ENCODE measurements around the gene TDRD12.
"Not testable (repeated sequence)": the region's sequence is repeated elsewhere in the genome, so short reads cannot be mapped to it uniquely, and the experiment has no call there.

TDRD12 gene

DNA sequence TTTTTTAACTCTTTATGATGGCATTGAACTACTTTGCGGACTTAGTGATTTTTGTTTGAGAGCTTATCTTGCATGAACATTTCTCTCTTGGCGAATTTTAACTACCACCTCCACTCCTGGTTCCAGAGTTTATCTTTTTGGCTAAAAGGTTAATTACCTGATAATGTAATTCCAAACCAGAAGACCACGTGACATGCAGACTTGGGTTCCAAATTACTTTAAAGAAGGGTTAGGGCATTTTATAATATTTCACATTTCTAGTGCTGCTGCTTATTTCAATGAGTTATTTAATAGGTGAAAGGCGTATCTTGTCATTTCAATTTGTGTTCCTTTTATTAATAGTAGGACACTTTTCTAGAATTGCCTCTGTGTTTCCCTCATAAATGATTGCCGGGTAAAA lies 52.0 kb downstream of the TDRD12 start:
- Histone ChIP-seq H3K27me3 (peaks cover 11% of the 10 kb centered on the region), H3K27ac (no peak overlapping the region), H3K4me1 (ENCODE audit: control insufficient read depth in 1 of 2, insufficient read depth in 1 of 2, low read depth in 1 of 2, low read length in 1 of 2) (no peaks in the 10 kb centered on the region), H3K4me3 (ENCODE audit: low read depth in 1 of 2, low read length in 1 of 2) (no peak overlapping the region), H3K9me3 (no peaks in the 10 kb centered on the region), H3K36me3 (no peaks in the 10 kb centered on the region)
- TF ChIP-seq, protein P1, sequence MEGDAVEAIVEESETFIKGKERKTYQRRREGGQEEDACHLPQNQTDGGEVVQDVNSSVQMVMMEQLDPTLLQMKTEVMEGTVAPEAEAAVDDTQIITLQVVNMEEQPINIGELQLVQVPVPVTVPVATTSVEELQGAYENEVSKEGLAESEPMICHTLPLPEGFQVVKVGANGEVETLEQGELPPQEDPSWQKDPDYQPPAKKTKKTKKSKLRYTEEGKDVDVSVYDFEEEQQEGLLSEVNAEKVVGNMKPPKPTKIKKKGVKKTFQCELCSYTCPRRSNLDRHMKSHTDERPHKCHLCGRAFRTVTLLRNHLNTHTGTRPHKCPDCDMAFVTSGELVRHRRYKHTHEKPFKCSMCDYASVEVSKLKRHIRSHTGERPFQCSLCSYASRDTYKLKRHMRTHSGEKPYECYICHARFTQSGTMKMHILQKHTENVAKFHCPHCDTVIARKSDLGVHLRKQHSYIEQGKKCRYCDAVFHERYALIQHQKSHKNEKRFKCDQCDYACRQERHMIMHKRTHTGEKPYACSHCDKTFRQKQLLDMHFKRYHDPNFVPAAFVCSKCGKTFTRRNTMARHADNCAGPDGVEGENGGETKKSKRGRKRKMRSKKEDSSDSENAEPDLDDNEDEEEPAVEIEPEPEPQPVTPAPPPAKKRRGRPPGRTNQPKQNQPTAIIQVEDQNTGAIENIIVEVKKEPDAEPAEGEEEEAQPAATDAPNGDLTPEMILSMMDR (IDR thresholded peaks at IDR 0.05), result no peak

DNA sequence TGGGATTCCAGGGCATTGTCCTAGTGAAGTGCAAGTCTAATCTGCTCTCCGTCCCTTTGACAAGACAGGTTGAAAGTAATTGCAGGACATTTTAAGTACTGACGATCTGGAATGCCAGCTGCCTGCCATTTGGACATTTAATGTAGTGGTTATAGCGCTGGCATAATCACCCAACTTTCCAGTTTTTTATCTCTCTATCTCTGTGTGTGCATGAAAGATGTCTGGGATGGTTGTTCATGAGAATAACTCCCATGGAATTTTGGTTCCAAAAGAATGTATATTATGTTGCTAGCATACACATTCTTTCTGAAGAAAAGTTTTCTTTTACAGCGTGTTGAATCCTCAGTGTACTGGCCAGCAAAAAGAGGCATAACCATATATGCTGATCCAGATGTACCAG lies 53.6 kb downstream of the TDRD12 start:
- TF ChIP-seq, protein P1 (IDR thresholded peaks at IDR 0.05), result no peak
- no peaks in the 10 kb centered on the region for H3K36me3 ChIP-seq
- no peaks in the 10 kb centered on the region for H3K9me3 ChIP-seq
- H3K4me1 ChIP-seq (ENCODE audit: control insufficient read depth in 1 of 2, insufficient read depth in 1 of 2, low read depth in 1 of 2, low read length in 1 of 2), result no peaks in the 10 kb centered on the region
- no peak overlapping the region for H3K27ac ChIP-seq
- peaks cover 11% of the 10 kb centered on the region for H3K27me3 ChIP-seq
- H3K4me3 ChIP-seq (ENCODE audit: low read depth in 1 of 2, low read length in 1 of 2), result no peak overlapping the region

DNA sequence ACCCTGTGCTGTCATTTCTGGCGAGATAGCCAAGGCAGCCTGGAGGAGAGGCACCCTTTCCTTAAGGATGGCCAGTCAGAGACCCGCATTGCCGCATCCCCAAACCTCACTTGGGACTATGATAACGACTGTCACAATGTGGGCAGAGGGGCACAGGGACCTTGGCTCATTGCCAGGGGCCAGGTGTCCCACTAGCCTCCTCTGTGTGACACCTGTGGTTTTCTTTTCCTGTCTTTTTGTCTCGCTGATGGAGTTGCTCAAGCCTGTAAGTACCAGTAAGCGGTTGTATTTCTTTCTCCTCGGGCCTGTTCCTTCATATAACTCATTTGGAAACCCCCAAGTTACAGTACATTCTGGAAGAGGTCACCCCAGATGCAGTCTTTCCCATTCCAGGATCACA lies 59.5 kb downstream of the TDRD12 start:
- no peaks in the 10 kb centered on the region for H3K9me3 ChIP-seq
- TF ChIP-seq, protein P1 (IDR thresholded peaks at IDR 0.05), result no peak
- H3K27ac ChIP-seq, result no peak overlapping the region
- no peaks in the 10 kb centered on the region for H3K4me1 ChIP-seq (ENCODE audit: control insufficient read depth in 1 of 2, insufficient read depth in 1 of 2, low read depth in 1 of 2, low read length in 1 of 2)
- no peak overlapping the region for H3K4me3 ChIP-seq (ENCODE audit: low read depth in 1 of 2, low read length in 1 of 2)
- no peaks in the 10 kb centered on the region for H3K27me3 ChIP-seq
- no peaks in the 10 kb centered on the region for H3K36me3 ChIP-seq

DNA sequence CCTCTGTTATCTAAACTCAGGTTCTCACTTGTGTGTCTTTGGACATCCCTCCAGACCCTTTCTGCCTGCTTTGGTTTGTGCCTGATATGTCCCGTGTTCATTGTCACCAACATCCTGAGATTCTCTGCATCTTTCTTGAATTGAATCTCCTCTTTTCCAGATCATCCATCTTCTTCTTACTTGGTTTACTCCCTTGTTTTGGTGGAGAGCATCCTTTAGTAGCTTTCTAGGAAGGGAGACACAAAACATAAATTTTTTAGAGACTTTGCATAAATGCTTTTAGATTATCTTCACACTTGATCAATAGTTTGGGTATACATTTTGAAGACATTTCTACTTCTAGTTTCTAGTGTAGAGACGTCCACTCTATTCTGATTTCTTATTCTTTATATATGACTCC lies 61.7 kb downstream of the TDRD12 start:
- H3K27me3 ChIP-seq, result no peaks in the 10 kb centered on the region
- no peak overlapping the region for H3K4me3 ChIP-seq (ENCODE audit: low read depth in 1 of 2, low read length in 1 of 2)
- H3K4me1 ChIP-seq (ENCODE audit: control insufficient read depth in 1 of 2, insufficient read depth in 1 of 2, low read depth in 1 of 2, low read length in 1 of 2), result no peaks in the 10 kb centered on the region
- H3K27ac ChIP-seq, result no peak overlapping the region
- H3K9me3 ChIP-seq, result no peaks in the 10 kb centered on the region
- H3K36me3 ChIP-seq, result no peaks in the 10 kb centered on the region
- TF ChIP-seq, protein P1 (IDR thresholded peaks at IDR 0.05), result no peak

DNA sequence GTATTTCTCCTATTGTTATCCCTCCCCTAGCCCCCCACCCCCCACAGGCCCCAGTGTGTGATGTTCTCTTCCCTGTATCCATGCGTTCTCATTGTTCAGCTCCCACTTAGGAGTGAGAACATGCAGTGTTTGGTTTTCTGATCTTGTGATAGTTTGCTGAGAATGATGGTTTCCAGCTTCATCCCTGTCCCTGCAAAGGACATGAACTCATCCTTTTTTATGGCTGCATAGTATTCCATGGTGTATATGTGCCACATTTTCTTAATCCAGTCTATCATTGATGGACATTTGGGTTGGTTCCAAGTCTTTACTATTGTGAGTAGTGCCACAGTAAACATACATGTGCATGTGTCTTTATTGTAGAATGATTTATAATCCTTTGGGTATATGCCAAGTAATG lies 62.5 kb downstream of the TDRD12 start:
- not testable (repeated sequence) for H3K27me3 ChIP-seq; H3K27ac ChIP-seq; H3K4me3 ChIP-seq (ENCODE audit: low read depth in 1 of 2, low read length in 1 of 2); H3K4me1 ChIP-seq (ENCODE audit: control insufficient read depth in 1 of 2, insufficient read depth in 1 of 2, low read depth in 1 of 2, low read length in 1 of 2); H3K36me3 ChIP-seq; H3K9me3 ChIP-seq

DNA sequence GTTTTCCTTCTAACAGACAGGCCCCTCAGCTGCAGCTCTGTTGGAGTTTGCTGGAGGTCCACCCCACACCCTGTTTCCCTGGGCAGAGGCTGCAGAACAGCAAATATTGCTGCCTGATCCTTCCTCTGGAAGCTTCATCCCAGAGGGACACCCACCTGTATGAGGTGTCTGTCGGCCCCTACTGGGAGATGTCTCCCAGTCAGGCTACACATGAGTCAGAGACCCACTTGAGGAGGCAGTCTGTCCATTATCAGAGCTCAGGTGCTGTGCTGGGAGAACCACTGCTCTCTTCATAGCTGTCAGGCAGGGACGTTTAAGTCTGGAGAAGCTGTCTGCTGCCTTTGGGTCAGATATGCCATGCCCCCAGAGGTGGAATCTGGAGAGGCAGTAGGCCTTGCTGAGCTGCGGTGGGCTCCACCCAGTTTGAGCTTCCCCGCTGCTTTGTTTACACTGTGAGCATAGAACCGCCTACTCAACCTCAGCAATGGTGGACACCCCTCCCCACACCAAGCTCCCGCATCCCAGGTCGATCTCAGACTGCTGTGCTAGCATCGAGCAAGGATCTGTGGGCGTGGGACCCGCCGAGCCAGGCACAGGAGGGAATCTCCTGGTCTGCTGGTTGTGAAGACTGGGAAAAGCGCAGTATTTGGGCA lies 67.7 kb downstream of the TDRD12 start:
- not testable (repeated sequence) for H3K27ac ChIP-seq; H3K27me3 ChIP-seq; H3K4me1 ChIP-seq (ENCODE audit: control insufficient read depth in 1 of 2, insufficient read depth in 1 of 2, low read depth in 1 of 2, low read length in 1 of 2); H3K36me3 ChIP-seq; H3K4me3 ChIP-seq (ENCODE audit: low read depth in 1 of 2, low read length in 1 of 2); H3K9me3 ChIP-seq

DNA sequence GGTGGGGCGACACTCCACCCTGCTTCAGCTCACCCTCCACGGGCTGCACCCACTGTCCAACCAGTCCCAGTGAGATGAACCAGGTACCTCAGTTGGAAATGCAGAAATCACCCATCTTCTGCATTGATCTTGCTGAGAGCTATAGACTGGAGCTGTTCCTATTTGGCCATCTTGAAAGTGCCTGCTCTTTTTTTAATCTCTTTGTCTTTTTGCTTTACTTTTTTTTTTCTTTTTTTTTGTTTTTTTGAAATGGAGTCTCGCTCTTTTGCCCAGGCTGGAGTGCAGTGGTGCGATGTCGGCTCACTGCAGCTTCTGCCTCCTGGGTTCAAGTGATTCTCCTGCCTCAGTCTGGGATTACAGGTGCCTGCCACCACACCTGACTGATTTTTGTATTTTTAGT lies 68.3 kb downstream of the TDRD12 start:
- not testable (repeated sequence) for H3K4me1 ChIP-seq (ENCODE audit: control insufficient read depth in 1 of 2, insufficient read depth in 1 of 2, low read depth in 1 of 2, low read length in 1 of 2); H3K27ac ChIP-seq; H3K27me3 ChIP-seq; H3K9me3 ChIP-seq; H3K4me3 ChIP-seq (ENCODE audit: low read depth in 1 of 2, low read length in 1 of 2); H3K36me3 ChIP-seq
